Panc1 (cell line): Measurements from ENCODE around the gene VPS51. TPM values are rescaled to one million over a fixed set of nuclear protein-coding genes. Genes with fewer than 3 reads are reported as not detected.
A peak's percentile ranks its signal among the peaks of the same experiment; 100 is the strongest.

Experiments used
- ATAC-seq: fragments of 200-7000 bp; cut with Tn5 transposase; 2 replicates; pipeline ENCODE4 v1.9.1; 2020; ENCODE audit warnings: mild to moderate bottlenecking, moderate library complexity
- BruUV-seq: library from RNA; stranded (reverse); fragments of 400-500 nt; replicated peaks from 2 replicates; lab custom pipeline; 2021; lab: Mats Ljungman, UMichigan
- CTCF ChIA-PET: fragments of 300-600 bp; sonication (Branson Sonifier 250); formaldehyde crosslinking; loops from one replicate; lab custom pipeline; 2022; ENCODE audit warnings: antibody characterized with exemption; lab: Charles Lee
- POLR2A ChIA-PET: fragments of 300-600 bp; sonication (Branson Sonifier 250); formaldehyde crosslinking; loops from one replicate; lab custom pipeline; 2022; ENCODE audit warnings: antibody characterized with exemption; lab: Charles Lee
- DNase-seq: peaks from one replicate; pipeline ENCODE4 v3.0.0-alpha.2; 2010; ENCODE audit warnings: low read depth, low spot score
- H3K27ac ChIP-seq: 2 replicates; pipeline ENCODE4 v1.5.1; 2011; ENCODE audit warnings: mild to moderate bottlenecking, low read length, inconsistent platforms
- H3K27me3 ChIP-seq: fragments of 200-500 bp; sonication (Bioruptor generic); 2 replicates; pipeline ENCODE4 v1.6.0; 2014; ENCODE audit warnings: low read length, inconsistent platforms; ENCODE audit not compliant: control insufficient read depth, insufficient read depth
- H3K36me3 ChIP-seq: fragments of 200-500 bp; sonication (Bioruptor generic); 2 replicates; pipeline ENCODE4 v1.5.1; 2014; ENCODE audit warnings: inconsistent platforms, mild to moderate bottlenecking, low read length, moderate library complexity; ENCODE audit not compliant: control insufficient read depth, insufficient read depth
- H3K4me1 ChIP-seq: 2 replicates; pipeline ENCODE4 v1.5.1; 2011; ENCODE audit warnings: inconsistent platforms, mild to moderate bottlenecking, low read length, moderate library complexity; ENCODE audit not compliant: control insufficient read depth, insufficient read depth
- H3K4me3 ChIP-seq, 2 experiments: 2 replicates each; pipeline ENCODE4 v1.5.1; 2011 to 2012; ENCODE audit warnings: low read depth in 2 of 2, low read length in 2 of 2, mild to moderate bottlenecking in 2 of 2, inconsistent platforms in 1 of 2, moderate library complexity in 1 of 2
- H3K9me3 ChIP-seq: fragments of 200-500 bp; sonication (Bioruptor generic); 2 replicates; pipeline ENCODE4 v1.5.1; 2014; ENCODE audit warnings: low read depth, mild to moderate bottlenecking, inconsistent platforms, low read length, moderate library complexity; ENCODE audit not compliant: control insufficient read depth, insufficient read depth
- POLR2AphosphoS5 ChIP-seq: IDR thresholded peaks from 2 replicates; pipeline ENCODE4 v1.6.1; 2012; ENCODE audit warnings: mild to moderate bottlenecking, low read depth, low read length, moderate library complexity
- SIN3A ChIP-seq: IDR thresholded peaks from 2 replicates; pipeline ENCODE4 v1.6.1; 2012; ENCODE audit warnings: low read depth, mild to moderate bottlenecking, low read length, moderate library complexity, borderline replicate concordance; ENCODE audit not compliant: insufficient read depth
- TCF7L2 ChIP-seq: IDR thresholded peaks from 2 replicates; pipeline ENCODE4 v1.6.1; 2011; ENCODE audit warnings: mild to moderate bottlenecking, low read depth, low read length, inconsistent platforms
- in situ Hi-C: cut with HindIII; loops from 2 replicates; pipeline ENCODE4 v1.10.0; 2016; ENCODE audit warnings: low sequenced_read_pairs, low pct_unique_long_range_greater_than_20kb
- intact Hi-C: fragments of 100-400 bp; cut with micrococcal nuclease; formaldehyde crosslinking; loops from one replicate; pipeline ENCODE4 v1.10.0; 2022; ENCODE audit not compliant: unreplicated experiment
- total RNA-seq: library from RNA; stranded (reverse); gene quantifications from one replicate; pipeline ENCODE4 v1.2.1, GENCODE V29; 2021; ENCODE audit not compliant: unreplicated experiment
- TF ChIP-seq, protein P1 (sequence below): fragments of 450-650 bp; IDR thresholded peaks from 2 replicates; pipeline ENCODE4 v1.5.1; 2017; ENCODE audit warnings: mild to moderate bottlenecking
- TF ChIP-seq, protein P2 (sequence below), 2 experiments: IDR thresholded peaks; 2 replicates each; pipeline ENCODE4 v1.6.1; 2011 to 2012; ENCODE audit warnings: low read depth in 2 of 2, control low read depth in 1 of 2, low read length in 1 of 2, mild to moderate bottlenecking in 1 of 2, moderate library complexity in 1 of 2; ENCODE audit not compliant: insufficient read depth in 1 of 2

VPS51 gene
- total RNA-seq, 1 experiment from 2014 or later: 101 TPM

DNA sequence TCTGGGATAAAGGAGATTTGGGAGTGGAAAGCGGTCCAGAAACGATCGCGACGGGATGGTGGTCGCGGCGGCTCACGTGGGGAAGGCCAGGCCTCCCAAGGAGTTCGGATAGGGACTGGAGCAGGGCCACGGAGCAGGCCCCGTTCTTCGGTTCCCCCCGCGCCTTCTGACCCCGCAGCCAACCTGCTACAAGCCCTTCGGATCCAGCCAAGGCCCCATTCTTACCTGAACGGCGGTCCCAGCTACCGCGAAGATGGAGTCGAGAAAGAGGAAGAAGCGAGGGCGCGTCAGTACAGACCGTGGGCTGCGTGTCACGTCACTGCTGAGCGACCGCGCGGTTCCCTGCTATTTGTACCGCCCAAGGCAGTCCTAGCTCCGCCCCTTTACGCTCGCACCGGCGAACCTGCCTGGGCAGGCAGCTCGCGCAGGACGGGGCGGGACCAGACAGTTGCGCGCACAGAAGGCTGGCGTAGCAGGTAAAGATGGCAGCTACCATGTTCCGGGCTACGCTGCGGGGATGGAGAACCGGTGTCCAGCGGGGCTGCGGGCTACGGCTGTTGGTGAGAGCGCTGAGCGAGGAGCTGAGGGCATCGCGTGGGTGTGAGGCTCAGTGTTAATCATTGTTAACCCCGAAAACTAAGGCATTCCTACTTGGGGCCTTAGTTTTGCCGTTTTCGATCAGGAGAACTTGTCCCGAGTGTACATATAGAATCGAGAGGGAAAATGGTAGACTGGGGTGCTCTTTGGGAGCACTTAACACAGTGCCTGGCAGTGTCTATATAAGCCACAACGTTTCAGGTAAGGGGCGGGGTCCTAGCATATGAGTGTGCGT, 26.1 kb downstream of the VPS51 start, which contains the start of the genes FAU and MRPL49:
TSS of gene FAU (minus strand) at position 270 of the 832 bp plus-strand sequence. CDS start 321 bp downstream, outside the sequence.
TSS of gene MRPL49 (plus strand) at position 457 of the 832 bp plus-strand sequence. CDS start at position 483, 26 bp downstream.
- intact Hi-C loops: no loop called here
- TF ChIP-seq TCF7L2 (0 out of 2 replicates have a peak, but pooled peaks have one; percentile 41), POLR2AphosphoS5 (peak; percentile 98), SIN3A (peak; percentile 93)
- TF ChIP-seq, protein P1, sequence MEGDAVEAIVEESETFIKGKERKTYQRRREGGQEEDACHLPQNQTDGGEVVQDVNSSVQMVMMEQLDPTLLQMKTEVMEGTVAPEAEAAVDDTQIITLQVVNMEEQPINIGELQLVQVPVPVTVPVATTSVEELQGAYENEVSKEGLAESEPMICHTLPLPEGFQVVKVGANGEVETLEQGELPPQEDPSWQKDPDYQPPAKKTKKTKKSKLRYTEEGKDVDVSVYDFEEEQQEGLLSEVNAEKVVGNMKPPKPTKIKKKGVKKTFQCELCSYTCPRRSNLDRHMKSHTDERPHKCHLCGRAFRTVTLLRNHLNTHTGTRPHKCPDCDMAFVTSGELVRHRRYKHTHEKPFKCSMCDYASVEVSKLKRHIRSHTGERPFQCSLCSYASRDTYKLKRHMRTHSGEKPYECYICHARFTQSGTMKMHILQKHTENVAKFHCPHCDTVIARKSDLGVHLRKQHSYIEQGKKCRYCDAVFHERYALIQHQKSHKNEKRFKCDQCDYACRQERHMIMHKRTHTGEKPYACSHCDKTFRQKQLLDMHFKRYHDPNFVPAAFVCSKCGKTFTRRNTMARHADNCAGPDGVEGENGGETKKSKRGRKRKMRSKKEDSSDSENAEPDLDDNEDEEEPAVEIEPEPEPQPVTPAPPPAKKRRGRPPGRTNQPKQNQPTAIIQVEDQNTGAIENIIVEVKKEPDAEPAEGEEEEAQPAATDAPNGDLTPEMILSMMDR: no peak
- TF ChIP-seq, protein P2, sequence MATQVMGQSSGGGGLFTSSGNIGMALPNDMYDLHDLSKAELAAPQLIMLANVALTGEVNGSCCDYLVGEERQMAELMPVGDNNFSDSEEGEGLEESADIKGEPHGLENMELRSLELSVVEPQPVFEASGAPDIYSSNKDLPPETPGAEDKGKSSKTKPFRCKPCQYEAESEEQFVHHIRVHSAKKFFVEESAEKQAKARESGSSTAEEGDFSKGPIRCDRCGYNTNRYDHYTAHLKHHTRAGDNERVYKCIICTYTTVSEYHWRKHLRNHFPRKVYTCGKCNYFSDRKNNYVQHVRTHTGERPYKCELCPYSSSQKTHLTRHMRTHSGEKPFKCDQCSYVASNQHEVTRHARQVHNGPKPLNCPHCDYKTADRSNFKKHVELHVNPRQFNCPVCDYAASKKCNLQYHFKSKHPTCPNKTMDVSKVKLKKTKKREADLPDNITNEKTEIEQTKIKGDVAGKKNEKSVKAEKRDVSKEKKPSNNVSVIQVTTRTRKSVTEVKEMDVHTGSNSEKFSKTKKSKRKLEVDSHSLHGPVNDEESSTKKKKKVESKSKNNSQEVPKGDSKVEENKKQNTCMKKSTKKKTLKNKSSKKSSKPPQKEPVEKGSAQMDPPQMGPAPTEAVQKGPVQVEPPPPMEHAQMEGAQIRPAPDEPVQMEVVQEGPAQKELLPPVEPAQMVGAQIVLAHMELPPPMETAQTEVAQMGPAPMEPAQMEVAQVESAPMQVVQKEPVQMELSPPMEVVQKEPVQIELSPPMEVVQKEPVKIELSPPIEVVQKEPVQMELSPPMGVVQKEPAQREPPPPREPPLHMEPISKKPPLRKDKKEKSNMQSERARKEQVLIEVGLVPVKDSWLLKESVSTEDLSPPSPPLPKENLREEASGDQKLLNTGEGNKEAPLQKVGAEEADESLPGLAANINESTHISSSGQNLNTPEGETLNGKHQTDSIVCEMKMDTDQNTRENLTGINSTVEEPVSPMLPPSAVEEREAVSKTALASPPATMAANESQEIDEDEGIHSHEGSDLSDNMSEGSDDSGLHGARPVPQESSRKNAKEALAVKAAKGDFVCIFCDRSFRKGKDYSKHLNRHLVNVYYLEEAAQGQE (IDR thresholded peaks at IDR 0.05; ENCODE audit: insufficient read depth in 1 of 2, low read depth in 2 of 2, low read length in 1 of 2): no peak
- H3K4me1 ChIP-seq: peaks cover 15% of the 10 kb centered on the region
- ChIA-PET POLR2A (interaction anchor here (0.6 to 2.4 kb wide), 2 partner anchors 13 to 224 kb away, joined by 3 to 10 read pairs; partner anchors contain the start of gene SYVN1), CTCF (interaction anchor here (0.6 to 1.1 kb wide), 7 partner anchors 10 to 287 kb away, joined by 3 to 7 read pairs (median 6); partner anchors contain the start of genes CDC42EP2, SNX15 and TM7SF2)
- peaks cover 24% of the 10 kb centered on the region for H3K36me3 ChIP-seq
- peak; percentile 91 for ATAC-seq
- no peaks in the 10 kb centered on the region for H3K9me3 ChIP-seq
- in situ Hi-C loops: no loop called here
- no peaks in the 10 kb centered on the region for H3K27me3 ChIP-seq
- BruUV-seq: TSS peak; percentile 87
- H3K4me3 ChIP-seq: peak within 1 kb of the TSS; percentile 70 to 96
- H3K27ac ChIP-seq: peak within 1 kb of the TSS; percentile 99
- DNase-seq: peak; percentile 94

DNA sequence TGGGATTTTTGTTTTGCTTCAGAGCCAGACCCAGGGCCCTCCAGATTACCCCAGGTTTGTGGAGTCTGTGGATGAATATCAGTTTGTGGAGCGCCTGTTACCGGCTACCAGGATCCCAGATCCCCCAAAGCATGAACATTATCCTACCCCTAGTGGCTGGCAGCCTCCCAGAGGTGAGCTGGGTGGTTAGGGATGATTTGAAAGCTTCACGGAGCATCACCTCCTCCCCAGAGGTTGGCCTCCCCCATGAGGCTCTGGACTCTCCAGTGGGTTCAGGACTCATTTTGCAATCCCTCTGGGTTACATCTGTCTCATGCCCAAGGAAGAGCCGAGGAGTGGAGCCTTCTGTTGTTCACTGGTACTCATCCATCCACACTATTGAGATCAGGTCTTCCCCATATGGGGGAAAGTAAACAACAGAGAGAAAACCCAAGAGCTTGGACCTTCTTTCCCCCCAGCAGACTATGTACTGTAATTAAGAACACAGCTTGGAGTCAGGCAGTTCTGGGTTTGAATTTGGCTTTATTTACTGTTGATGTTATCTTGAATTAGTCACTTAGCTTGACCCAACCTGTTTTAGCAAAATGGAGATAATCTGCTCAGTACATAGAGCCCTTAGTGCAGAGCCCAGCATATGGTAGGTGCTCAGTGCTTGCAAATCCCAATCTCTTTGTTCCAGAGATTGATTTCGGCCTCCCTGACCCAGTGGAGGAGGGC, 28.6 kb downstream of the VPS51 start:
- POLR2A ChIA-PET: no interaction called here
- ATAC-seq (no peak), DNase-seq (no peak)
- no peaks in the 10 kb centered on the region for H3K27me3 ChIP-seq
- no peak overlapping the region for H3K4me3 ChIP-seq
- TF ChIP-seq POLR2AphosphoS5 (no peak), SIN3A (no peak), TCF7L2 (no peak)
- TF ChIP-seq, protein P2 (IDR thresholded peaks at IDR 0.05; ENCODE audit: insufficient read depth in 1 of 2, low read depth in 2 of 2, low read length in 1 of 2): no peak
- TF ChIP-seq, protein P1: no peak
- peaks cover 29% of the 10 kb centered on the region for H3K36me3 ChIP-seq
- CTCF ChIA-PET: no interaction called here
- peaks cover 15% of the 10 kb centered on the region for H3K4me1 ChIP-seq
- H3K27ac ChIP-seq: no peak overlapping the region
- H3K9me3 ChIP-seq: no peaks in the 10 kb centered on the region
- TSS peak; percentile 52 for BruUV-seq
- in situ Hi-C loops (no loop called here), intact Hi-C loops (no loop called here)
